Activated CD4-positive, alpha-beta T cell treated with anti-CD3 and anti-CD28 coated beads, Interleukin-2, amount 50 U/mL, for 1 hour (primary cell): ENCODE measurements around the gene TUBG1.
"Not testable (repeated sequence)": the region's sequence is repeated elsewhere in the genome, so short reads cannot be mapped to it uniquely, and the experiment has no call there.

Source experiments
- DNase-seq: peaks from one replicate; pipeline ENCODE4 v3.0.0-alpha.2; 2020

TUBG1 gene

GRCh38 chr17:42579794-42580551, 29.5 kb upstream of the TUBG1 start:
- DNase-seq = no peak

DNA sequence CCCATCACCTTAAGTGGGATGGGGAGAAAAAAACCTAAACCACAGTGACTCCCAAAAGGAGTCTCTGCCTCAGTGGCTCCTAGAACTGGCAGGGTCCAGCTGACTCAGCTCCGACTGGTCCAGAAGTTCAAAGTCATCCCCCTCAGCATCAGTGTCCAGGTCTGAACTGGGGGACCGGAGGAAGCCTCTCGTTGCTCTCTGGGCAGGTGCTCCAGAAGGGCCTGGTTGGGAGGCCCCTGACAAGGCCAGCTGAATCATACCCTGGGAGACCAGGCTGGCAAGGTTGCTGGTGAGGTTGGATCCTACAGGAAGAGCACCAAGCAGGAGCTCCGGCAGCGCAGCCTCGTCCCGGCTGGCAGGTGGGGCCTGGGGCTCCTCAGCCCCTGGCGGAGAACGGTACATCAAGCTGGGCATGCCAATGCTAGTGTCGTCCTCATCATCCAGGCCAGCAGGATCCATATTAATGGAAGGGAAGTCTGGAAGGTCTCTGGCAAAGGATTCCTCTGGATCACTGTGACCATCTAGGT, 27.7 kb upstream of the TUBG1 start:
- no peak for DNase-seq

- no peak for DNase-seq
These were observed 24.6 kb upstream of the TUBG1 start for GRCh38 chr17:42584880-42585279.

- DNase-seq = no peak
These were observed 24.1 kb upstream of the TUBG1 start for GRCh38 chr17:42585353-42585752.

DNA sequence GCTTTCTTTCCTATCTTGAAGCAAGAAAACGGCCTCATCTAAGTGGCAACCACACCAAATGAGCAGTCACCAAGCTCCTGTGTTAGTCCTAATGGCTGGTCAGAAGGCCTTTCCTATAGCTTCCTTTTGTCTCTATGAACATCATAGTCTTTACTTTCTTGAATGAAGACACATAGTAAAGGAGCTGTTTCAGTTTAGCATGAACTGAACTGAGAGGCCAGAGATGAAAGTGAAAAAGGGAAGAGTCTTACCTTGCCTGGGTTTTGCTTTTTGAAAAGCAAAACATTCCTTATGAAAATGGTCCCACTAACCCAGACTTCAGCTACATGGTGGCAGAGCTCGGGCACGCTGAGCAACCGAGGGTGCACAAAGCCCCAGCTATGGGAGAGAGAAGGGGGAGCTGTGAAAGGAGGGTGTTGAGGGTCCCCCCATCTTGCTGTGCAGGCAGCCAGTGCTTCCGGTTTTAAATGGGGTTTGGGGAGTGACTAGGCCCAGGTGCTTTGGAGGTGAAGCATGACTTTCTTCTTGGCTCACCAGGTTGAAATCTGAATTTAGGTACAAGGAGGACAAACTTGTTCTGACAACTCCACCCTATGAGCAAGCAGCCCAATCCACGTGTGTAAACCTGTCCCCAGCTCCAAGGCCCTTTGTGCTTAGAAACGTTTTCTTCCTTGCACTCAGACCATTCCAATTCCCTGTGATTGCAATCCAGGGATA, 22.8 kb upstream of the TUBG1 start:
- DNase-seq = no peak

DNA sequence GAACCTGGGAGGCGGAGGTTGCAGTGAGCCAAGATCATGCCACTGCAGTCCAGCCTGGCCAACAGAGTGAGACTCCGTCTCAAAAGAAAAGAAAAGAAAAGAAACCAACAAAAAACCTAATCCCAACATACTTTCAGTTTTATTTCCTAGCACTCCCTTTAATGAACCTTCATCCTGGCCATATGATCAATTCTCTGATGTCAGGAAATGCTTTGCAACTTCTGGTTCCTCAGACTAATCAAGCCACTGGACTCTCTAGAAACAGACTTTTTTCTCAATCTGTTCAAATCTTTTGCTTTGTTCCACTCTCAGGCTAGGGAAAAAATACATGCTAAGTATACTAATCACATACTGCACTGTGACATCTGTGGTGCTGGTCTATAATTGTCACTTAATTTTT, 18.6 kb upstream of the TUBG1 start:
- DNase-seq = no peak

DNA sequence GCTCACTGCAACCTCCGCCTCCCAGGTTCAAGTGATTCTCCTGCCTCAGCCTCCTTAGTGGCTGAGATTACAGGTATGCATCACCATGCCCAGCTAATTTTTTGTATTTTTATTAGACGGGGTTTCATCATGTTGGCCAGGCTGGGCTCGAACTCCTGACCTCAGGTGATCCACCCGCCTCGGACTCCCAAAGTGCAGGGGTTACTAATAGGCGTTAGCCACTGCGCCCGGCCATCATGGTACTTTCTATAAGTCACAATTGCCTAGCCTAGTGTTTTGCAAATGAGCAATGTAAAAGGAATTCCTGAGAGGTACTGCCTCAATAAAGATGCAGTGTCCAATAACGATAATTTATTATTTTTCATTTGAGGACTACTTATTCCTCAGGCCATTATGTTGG, 18.1 kb upstream of the TUBG1 start:
- no peak for DNase-seq

DNA sequence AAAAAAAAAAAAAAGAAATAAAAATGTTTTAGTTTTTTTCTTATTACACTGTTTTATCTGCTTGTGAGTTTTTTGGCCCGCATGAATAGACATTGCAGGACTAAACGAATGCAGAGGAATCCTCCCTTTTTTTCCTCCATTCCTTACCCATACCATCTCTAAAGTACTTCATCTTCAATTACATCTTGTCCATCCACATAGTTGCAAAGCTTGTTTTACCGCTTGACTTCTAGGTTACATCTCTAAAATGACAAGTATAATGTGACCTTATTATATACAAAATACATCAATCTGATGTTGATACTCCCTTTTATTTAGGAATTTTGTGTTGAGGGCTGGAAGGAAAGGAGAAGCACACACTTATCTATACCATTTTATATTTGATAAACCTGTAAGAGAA, 13.1 kb upstream of the TUBG1 start:
- DNase-seq = no peak

GRCh38 chr17:42598905-42599304, 10.6 kb upstream of the TUBG1 start:
- no peak for DNase-seq

DNA sequence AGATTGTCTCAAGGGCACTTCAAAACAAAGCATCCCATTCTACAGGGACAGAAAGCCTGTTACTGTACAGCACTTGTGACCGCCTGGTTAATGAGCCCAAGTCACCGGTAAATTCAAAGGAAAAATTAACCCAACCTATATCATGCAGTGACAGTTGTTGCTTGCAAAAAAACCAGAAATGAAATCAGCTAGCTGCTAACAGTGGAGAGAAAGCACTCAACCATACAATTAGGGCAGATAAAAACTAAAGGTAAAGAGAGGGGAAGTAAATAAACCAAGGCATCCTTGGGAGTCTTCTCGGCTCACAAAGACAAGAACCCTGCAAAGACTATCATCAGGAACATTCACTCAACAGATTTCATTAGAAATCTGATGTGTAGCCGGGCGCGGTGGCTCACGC, 6.2 kb upstream of the TUBG1 start:
- no peak for DNase-seq

DNA sequence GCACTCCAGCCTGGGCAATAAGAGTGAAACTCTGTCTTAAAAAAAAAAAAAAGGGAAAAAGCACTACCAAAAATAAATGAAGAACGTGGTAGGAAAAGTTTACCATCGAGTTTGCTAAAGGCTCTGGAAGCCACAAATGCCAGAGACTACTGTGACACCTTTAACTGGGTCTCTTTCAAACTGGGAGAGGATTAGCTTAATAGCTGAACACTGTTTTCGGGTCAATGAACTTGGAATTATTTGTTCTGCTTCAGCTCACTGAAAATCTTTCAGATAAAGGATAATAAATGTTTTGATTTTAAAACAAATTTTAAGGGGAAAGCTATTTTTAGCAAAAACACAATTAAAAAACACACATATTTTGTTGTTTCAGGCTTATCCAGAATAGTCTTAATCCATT, 1.7 kb upstream of the TUBG1 start:
- DNase-seq = no peak

DNA sequence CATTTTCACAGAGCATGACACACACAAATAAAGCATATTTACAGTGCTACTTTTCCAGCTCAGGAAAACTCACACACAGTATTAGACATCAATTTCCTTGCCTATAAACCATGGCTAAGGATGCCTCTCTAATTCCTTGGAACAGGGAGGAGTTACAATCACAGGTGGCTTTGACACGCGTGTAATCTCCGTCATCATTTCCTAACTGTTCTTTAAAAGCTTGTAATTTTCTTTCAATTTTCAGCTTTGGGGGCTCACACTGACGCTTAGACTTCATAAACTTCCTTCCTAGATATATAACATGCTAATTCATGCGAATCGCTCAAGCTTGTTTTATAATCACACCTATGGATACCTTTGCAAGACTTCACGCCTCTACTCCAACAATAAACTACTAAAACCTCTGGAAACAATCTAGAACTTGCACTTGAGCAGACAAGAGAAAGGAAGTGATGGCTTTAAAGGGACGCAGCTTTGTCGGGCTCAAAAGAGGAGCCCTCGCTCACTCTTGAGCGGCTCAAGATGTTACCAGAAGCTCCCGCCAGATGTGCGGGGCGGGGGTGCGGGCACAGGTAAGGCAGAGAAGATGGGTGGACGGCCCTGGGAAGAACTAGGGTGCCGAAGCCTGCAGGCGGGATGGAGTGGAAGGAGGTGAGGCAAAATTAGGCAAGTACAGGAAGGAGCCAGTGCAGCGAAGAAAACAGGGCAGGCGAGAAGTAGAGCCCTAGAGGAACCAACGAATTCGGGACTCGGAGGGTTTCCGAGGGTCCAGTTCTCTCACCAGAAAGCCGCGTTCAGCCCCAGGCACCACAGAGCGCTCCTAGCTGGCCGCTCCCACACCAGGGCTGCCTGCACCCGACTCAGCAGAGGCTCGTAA, 940 bp upstream of the TUBG1 start:
- DNase-seq = peak; percentile 18

DNA sequence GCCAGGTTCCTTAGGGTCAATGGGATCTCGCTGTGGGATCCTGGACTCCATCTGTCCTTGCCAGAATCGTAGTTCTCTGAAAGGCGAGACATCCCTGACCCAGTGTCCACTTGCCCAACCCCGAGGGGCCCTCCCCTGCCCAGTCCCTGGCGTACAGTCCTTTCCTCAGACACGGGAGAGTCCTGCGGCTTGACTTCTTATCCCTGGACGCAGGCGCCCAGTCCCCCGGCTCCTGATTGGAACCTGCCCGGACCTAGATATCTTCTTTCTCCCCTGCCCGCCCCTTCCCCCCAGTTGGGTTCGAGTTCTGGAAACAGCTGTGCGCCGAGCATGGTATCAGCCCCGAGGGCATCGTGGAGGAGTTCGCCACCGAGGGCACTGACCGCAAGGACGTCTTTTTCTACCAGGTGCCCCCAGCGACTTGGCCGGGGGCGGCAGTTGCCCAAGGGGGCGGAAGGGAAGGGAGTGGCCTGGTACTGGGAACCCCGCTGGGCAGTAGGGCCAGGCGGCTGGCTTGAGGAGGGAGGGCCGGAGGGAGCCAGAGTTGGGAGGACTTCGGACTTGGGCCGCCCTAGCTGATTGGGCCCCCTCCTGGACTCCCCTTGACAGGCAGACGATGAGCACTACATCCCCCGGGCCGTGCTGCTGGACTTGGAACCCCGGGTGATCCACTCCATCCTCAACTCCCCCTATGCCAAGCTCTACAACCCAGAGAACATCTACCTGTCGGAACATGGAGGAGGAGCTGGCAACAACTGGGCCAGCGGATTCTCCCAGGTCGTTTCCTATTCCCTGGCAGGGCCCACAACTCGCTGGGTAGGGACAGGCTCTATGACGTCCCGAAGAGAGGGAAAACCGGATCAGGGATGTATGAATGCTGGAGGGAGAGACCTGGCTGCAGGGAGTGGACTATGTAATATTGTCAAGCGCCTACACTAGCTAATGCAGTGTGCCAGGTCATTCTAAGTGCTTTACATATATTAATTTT, 625 bp downstream of the TUBG1 start:
- DNase-seq = peak; percentile 1

- no peak for DNase-seq
These were observed 2.5 kb downstream of the TUBG1 start for GRCh38 chr17:42612013-42612412.

- DNase-seq = no peak
These were observed 4.3 kb downstream of the TUBG1 start for GRCh38 chr17:42613699-42614295.

- no peak for DNase-seq
These were observed 8.5 kb downstream of the TUBG1 start for GRCh38 chr17:42617956-42618431.

DNA sequence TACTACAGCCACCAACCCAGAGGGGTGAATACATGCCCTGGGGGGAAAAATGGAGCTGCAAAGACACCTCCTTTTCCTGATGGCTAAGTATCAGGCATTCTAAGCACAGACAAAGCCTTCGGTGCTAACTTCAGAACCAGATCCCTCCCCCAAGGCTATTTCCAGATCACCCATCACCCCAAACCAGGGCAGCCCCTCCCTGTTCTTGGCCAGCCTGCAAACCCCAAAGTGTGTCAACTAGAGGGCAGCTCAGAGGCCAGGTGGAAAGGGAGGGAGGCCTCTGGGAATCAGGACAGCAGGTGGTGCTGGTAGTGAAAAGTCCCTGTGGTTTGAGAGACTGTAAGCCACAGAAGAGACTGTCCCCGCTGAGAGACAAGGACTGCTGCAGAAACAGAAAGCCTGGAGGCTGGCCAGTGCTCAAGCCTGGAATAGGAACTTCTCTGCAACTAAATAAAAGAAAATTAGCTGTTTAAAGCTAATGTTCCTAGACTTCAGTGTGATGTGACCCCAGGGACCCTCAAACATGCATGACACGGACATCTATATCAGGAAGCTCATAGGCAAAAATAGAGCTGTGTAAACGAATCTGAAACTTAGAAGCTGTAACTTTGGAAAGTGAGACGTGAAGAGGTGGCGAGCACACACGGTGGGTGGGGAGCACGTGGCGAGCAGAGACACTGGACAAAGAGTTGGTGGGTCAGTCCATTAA, 9.1 kb downstream of the TUBG1 start:
- no peak for DNase-seq

- not testable (repeated sequence) for DNase-seq
These were observed 12.5 kb downstream of the TUBG1 start for GRCh38 chr17:42621987-42622386.

- no peak for DNase-seq
These were observed 13.8 kb downstream of the TUBG1 start for GRCh38 chr17:42623271-42623670.

GRCh38 chr17:42623732-42624596, 14.5 kb downstream of the TUBG1 start:
- no peak for DNase-seq
